Measurements from ENCODE around the gene TCF23.
"Not testable (repeated sequence)": the region's sequence is repeated elsewhere in the genome, so short reads cannot be mapped to it uniquely, and the experiment has no call there.

TCF23 gene

DNA sequence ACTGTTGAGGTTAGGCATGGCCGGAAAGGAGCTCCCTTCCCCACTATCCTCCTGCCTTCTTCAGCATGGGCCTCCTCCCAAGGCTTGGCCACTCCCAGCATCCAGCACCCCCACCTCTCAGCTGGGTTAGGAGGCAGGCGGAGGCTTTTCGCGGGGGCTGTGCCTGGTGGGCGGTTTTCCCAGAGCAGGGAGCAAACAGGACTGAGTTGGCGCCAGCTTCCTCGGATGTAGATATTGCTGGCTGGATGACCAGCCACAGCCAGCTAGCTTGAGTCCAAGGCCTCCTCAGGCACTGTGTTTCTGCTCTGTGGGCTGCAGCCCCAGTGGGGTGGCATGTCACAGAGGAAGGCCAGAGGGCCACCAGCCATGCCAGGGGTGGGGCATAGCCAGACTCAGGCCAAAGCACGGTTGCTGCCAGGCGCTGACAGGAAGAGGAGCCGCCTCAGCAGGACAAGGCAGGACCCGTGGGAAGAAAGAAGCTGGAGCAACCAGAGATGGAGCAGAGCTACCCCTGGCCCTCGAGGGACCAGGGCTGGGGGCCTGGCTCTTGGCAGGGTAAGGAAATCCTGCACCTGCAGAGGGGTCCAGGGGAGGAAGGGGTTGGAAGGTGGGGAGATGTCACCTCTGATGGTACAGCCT lies at the start of gene TCF23:
Gene TCF23 (plus strand): TSS at position 204 of the 639 bp plus-strand sequence. CDS start 130 bp downstream, at position 334.
- no peak for DNase-seq

DNA sequence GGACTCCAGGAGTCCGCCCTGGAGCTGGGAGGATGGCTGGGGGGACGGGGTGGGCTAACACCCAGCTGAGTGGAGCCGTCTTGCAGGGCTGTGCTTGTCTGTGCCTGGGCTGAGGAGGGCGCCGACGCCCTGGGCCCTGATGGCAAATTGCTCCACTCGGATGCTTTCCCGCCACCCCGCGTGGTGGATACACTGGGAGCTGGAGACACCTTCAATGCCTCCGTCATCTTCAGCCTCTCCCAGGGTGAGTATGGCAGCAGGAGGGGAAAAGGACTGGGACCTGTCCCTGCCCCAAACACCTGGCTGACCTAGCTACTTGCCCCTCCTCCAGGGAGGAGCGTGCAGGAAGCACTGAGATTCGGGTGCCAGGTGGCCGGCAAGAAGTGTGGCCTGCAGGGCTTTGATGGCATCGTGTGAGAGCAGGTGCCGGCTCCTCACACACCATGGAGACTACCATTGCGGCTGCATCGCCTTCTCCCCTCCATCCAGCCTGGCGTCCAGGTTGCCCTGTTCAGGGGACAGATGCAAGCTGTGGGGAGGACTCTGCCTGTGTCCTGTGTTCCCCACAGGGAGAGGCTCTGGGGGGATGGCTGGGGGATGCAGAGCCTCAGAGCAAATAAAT lies 49.4 kb upstream of the TCF23 start:
- DNase-seq = no peak

DNA sequence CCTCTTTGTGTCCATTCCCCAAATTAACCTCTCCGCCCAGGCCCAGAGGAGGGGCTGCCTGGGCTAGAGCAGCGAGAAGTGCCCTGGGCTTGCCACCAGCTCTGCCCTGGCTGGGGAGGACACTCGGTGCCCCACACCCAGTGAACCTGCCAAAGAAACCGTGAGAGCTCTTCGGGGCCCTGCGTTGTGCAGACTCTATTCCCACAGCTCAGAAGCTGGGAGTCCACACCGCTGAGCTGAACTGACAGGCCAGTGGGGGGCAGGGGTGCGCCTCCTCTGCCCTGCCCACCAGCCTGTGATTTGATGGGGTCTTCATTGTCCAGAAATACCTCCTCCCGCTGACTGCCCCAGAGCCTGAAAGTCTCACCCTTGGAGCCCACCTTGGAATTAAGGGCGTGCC lies 48.8 kb upstream of the TCF23 start:
- no peak for DNase-seq

- DNase-seq = no peak
Measured at GRCh38 chr2:27102329-27102728, 46.5 kb upstream of the TCF23 start.

GRCh38 chr2:27105981-27106380 lies 42.8 kb upstream of the TCF23 start:
- DNase-seq = no peak

DNA sequence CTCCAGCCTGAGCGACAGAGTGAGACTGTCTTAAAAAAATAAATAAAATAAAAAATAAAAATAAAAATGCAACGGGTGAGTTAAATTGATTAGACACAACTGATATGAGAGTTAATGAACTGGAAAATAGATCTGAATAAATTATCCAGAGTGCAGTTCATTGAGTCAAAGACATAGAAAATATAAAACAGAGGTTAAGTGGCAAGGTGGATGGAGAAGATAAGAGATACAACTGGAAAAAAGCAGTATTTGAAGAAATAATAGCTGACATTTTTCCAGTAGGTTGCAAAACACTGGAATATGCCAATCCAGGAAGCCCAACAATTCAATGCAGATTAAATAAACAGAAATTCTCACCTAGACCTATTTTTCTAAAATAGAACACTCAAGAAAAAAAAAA lies 40.6 kb upstream of the TCF23 start:
- DNase-seq = no peak

GRCh38 chr2:27109083-27109482 lies 39.7 kb upstream of the TCF23 start:
- DNase-seq = no peak

DNA sequence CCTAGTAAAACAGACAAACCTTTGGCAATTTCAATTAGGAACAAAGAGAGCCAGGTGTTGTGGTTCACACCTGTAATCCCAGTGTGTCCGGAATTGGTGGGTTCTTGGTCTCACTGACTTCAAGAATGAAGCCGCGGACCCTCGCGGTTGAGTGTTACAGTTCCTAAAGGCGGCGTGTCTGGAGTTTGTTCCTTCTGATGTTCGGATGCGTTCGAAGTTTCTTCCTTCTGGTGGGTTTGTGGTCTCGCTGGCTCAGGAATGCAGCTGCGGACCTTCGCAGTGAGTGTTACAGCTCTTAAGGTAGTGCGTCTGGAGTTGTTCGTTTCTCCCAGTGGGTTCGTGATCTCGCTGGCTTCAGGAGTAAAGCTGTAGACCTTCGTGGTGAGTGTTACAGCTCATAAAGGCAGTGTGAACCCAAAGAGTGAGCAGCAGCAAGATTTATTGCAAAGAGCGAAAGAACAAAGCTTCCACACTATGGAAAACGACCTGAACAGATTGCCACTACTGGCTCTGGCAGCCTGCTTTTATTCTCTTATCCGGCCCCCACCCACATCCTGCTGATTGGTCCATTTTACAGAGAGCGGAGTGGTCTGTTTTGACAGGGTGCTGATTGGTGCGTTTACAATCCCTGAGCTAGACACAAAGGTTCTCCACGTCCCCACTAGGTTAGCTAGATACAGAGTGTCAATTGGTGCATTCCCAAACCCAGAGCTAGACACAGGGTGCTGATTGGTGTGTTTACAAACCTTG lies 38.0 kb upstream of the TCF23 start:
- DNase-seq = not testable (repeated sequence)

GRCh38 chr2:27111392-27112078 lies 37.3 kb upstream of the TCF23 start:
- DNase-seq = not testable (repeated sequence)

DNA sequence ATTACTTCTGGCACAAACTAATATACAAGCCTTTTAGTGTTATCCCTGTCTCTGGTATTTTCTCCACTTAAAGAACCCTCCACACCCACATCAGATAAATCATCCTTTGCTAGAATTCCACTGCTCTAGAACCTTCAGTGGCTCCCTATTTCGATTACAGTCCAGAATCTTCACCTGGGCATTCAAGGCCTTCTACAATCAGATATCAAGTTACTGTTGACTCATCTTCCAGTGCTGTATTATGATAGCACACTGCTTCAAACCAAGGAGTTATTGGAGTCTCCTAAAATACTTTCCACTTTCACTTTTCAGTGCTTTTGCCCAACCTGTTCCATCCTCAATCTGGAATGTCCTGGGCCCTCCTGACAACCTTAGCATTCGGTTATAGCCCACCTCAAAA lies 33.3 kb upstream of the TCF23 start:
- DNase-seq = no peak

GRCh38 chr2:27117995-27118524 lies 30.7 kb upstream of the TCF23 start:
- DNase-seq = no peak

GRCh38 chr2:27118525-27119329 lies 30.1 kb upstream of the TCF23 start, which contains the start of gene CGREF1:
TSS of gene CGREF1 (minus strand) at chr2:27119128. CDS start at chr2:27104366, 14,762 bp downstream.
- DNase-seq = no peak

DNA sequence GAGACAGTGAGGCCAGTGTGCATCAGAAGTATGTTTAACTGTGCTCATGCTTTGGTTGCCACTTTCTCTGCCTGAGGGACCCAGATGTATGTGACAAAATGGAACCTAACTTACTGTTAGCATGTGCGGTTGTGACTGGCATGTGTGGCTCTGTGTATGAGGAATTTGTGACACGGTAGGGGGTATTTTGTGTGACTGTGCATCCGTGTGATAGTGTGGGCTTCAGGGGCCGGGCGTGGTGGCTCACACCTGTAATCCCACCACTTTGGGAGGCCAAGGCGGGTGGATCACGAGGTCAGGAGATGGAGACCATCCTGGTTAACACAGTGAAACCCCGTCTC lies 29.5 kb upstream of the TCF23 start:
- DNase-seq = not testable (repeated sequence)

DNA sequence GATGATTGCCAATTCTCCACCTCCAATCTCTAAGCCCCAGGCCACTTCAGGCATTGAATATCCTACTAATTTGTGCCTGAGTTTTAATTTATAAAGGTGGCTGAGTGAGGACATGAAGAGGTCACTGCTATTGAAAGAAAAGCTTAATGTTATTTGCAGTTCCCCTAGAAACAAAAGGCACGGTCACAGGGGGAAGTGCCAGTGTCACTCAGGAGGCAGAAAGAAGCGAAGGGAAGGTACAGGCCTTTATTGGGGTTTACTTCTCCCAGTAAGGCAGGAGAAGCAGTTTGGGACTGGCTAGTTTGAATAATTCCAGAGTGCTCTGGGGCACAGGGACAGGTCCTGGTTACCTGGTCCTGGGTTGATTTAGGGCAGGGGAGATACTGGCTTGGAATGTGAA lies 26.9 kb upstream of the TCF23 start:
- DNase-seq = no peak

- DNase-seq = no peak
Measured at GRCh38 chr2:27122791-27123190, 26.0 kb upstream of the TCF23 start.

GRCh38 chr2:27123302-27124150 lies 25.3 kb upstream of the TCF23 start, which contains the start of gene ABHD1:
TSS of gene ABHD1 (plus strand) at chr2:27123815. CDS start at chr2:27123949, 134 bp downstream.
- DNase-seq = peak; percentile 16 to 73 (median 49)

DNA sequence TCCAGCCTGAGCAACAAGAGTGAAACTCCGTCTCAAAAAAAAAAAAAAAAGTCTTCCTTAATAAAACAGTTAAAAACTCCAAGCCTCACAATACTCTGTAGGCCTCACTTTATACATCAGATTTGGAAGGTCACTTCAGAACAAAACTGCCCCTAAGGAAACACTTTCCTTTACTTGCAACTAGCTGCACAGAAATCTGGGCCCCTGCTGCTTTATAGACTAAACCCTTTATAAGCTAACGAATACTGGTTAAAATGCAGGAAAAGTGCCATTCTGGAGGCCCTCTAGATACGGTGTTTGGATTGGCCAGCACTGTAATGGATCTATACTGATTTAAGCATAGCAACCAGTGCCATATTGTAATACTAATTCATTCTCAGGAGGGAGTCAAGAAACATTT lies 23.7 kb upstream of the TCF23 start:
- DNase-seq = no peak

DNA sequence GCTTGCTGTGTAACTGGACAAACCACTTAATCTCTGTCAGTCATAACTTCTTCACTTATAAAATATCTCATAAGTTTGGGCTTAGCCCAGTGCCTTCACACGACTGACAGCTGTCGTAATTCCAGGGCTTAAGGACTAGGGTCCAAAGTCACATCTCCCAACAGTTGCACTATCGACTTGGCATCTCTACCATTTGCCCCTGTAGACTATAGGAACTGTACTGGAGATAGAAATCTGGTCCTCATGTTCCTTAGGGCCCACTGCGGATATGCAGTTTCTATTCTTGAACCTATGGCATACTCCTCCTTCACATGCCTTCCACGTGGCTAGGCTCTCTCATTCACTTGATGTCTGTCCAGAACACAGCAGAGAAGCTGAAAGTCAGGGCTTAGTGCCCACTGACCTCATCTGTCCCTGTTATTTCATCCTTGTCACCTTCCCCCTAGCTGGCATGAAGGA lies 22.5 kb upstream of the TCF23 start:
- DNase-seq = no peak

DNA sequence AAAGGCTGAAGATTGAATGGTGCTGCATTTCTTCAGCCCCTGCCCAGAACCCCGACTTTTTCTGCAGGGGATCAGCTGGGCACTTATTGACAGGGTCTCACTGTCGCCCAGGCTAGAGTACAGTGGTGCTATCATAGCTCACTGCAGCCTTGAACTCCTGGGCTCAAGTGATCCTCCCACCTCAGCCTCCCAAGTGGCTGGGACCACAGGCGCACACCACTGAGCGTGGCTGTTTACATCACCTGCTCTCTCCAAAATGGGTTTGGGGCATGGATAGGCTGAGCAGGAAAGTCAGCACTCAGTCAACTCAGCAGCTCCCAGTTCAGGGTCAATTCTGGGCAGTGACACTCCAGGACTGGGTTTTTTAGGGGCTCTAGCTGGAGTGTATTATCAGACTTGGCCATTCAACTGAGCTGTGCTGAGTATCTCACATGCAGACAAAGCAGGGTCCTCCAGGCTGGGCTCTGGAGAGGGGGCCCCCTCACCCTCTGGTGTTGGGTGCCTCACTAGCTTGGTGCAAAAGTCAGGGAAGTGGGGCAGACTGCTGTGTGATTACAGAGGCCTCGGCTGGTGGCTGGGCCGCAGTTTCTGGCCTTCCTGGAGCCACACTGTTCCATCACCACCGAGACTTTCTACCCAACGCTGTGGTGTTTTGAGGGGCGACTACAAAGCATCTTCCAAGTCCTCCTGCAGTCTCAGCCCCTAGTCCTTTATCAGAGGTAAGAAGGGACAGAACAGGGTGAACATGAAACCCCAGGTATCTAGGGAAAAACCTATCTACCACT lies 20.7 kb upstream of the TCF23 start:
- DNase-seq = no peak

All from stimulated activated naive CD4-positive, alpha-beta T cell (primary cell).